Hepatocyte (in vitro differentiated cells): Measurements from ENCODE around the gene GALNT1.

ENCODE experiments used
- EZH2 ChIP-seq: fragments of 200-600 bp; sonication (generic); IDR thresholded peaks from 2 replicates; pipeline ENCODE4 v1.6.1; 2016; ENCODE audit warnings: antibody characterized with exemption, mild to moderate bottlenecking, borderline replicate concordance
- EZH2phosphoT487 ChIP-seq: fragments of 200-600 bp; sonication (generic); IDR thresholded peaks from one replicate; pipeline ENCODE4 v1.6.1; 2018; ENCODE audit warnings: antibody characterized with exemption, mild to moderate bottlenecking, low read depth, moderate library complexity; ENCODE audit not compliant: unreplicated experiment, severe bottlenecking

- TF ChIP-seq EZH2phosphoT487, result no peak
- no peak for TF ChIP-seq EZH2
Measured at GRCh38 chr18:35707247-35707646, 125.7 kb downstream of the GALNT1 start.
